Endodermal cell (in vitro differentiated cells): ENCODE data around the gene CTIF. TPM values are rescaled to one million over a fixed set of nuclear protein-coding genes. Genes with fewer than 3 reads are reported as not detected.

ENCODE experiments used
- DNase-seq: peaks from one replicate; pipeline ENCODE4 v3.0.0-alpha.2; 2017
- H3K27ac ChIP-seq: 2 replicates; pipeline ENCODE4 v1.5.1; 2013; ENCODE audit warnings: mild to moderate bottlenecking, low read depth, low read length, moderate library complexity
- H3K27me3 ChIP-seq: 2 replicates; pipeline ENCODE4 v1.6.1; 2013; ENCODE audit warnings: mild to moderate bottlenecking, low read length, moderate library complexity; ENCODE audit not compliant: insufficient read depth, control insufficient read depth, poor library complexity, severe bottlenecking
- H3K36me3 ChIP-seq: 2 replicates; pipeline ENCODE4 v1.7.0; 2013; ENCODE audit warnings: mild to moderate bottlenecking, low read length, moderate library complexity; ENCODE audit not compliant: control insufficient read depth, insufficient read depth
- H3K4me1 ChIP-seq: one replicate; pipeline ENCODE4 v1.7.0; 2013; ENCODE audit warnings: low read length; ENCODE audit not compliant: control insufficient read depth, insufficient read depth
- H3K4me3 ChIP-seq: 2 replicates; pipeline ENCODE4 v1.5.1; 2013; ENCODE audit warnings: mild to moderate bottlenecking, low read length, moderate library complexity
- H3K9ac ChIP-seq: 2 replicates; pipeline ENCODE4 v1.6.1; 2013; ENCODE audit warnings: mild to moderate bottlenecking, low read length, moderate library complexity; ENCODE audit not compliant: poor library complexity, severe bottlenecking; ENCODE audit errors: extremely low read depth
- H3K9me3 ChIP-seq: 2 replicates; pipeline ENCODE4 v1.6.1; 2013; ENCODE audit warnings: mild to moderate bottlenecking, low read length, moderate library complexity; ENCODE audit not compliant: control insufficient read depth
- H3K27ac Mint-ChIP-seq: 2 replicates; pipeline ENCODE4 v1.8.0; 2020; ENCODE audit warnings: mixed read lengths
- H3K27me3 Mint-ChIP-seq: 2 replicates; pipeline ENCODE4 v1.8.0; 2021; ENCODE audit warnings: mild to moderate bottlenecking, mixed read lengths; ENCODE audit not compliant: insufficient read depth
- H3K36me3 Mint-ChIP-seq: 2 replicates; pipeline ENCODE4 v1.8.0; 2020; ENCODE audit warnings: low read depth, mixed read lengths
- H3K4me1 Mint-ChIP-seq: 2 replicates; pipeline ENCODE4 v1.8.0; 2020; ENCODE audit warnings: mixed read lengths
- H3K4me3 Mint-ChIP-seq: 2 replicates; pipeline ENCODE4 v1.8.0; 2020; ENCODE audit warnings: mild to moderate bottlenecking, moderate library complexity, mixed read lengths
- H3K9me3 Mint-ChIP-seq: 2 replicates; pipeline ENCODE4 v1.8.0; 2020; ENCODE audit warnings: mild to moderate bottlenecking, mixed read lengths
- WGBS, 2 experiments: methylation state at CpG; one replicate each; pipeline versions ENCODE4 v1.1.5 to v1.1.7; 2013; ENCODE audit warnings: missing lambda C conversion rate in 2 of 2, mixed read lengths in 1 of 2; ENCODE audit not compliant: insufficient coverage in 1 of 2, insufficient read length in 1 of 2; 5-methylcytosine and 5-hydroxymethylcytosine counted together
- total RNA-seq, 2 donors: library from RNA; stranded (reverse); fragmentation: NEBNext Ultra II Directional in 1 of 2; extraction: Animal tissue kit (Norgen Biotek cat#: 25700) in 1 of 2; gene quantifications; 2 replicates in 1 of 2; 3 replicates in 1 of 2; pipeline ENCODE4 v1.2.1, GENCODE V29; 2021
- TF ChIP-seq, protein P1 (sequence below): fragments of 200-600 bp; sonication (generic); conservative IDR thresholded peaks from 2 replicates; pipeline ENCODE4 v1.5.0; 2021; ENCODE audit warnings: antibody characterized with exemption, mild to moderate bottlenecking

CTIF gene
- total RNA-seq, 2 donors from 2014 or later, result 33.8 to 41.6 TPM

- Histone ChIP-seq H3K9me3 (no peaks in the 10 kb centered on the region), H3K27me3 (no peaks in the 10 kb centered on the region), H3K36me3 (peaks cover 4% of the 10 kb centered on the region), H3K27ac (peak overlapping the region; percentile 56), H3K4me1 (peaks cover 5% of the 10 kb centered on the region), H3K9ac (peak overlapping the region; percentile 62), H3K4me3 (peak overlapping the region; percentile 91)
- H3K27me3 Mint-ChIP-seq, result peaks cover 2% of the 10 kb centered on the region
- peak; percentile 85 for DNase-seq
- TF ChIP-seq, protein P1, sequence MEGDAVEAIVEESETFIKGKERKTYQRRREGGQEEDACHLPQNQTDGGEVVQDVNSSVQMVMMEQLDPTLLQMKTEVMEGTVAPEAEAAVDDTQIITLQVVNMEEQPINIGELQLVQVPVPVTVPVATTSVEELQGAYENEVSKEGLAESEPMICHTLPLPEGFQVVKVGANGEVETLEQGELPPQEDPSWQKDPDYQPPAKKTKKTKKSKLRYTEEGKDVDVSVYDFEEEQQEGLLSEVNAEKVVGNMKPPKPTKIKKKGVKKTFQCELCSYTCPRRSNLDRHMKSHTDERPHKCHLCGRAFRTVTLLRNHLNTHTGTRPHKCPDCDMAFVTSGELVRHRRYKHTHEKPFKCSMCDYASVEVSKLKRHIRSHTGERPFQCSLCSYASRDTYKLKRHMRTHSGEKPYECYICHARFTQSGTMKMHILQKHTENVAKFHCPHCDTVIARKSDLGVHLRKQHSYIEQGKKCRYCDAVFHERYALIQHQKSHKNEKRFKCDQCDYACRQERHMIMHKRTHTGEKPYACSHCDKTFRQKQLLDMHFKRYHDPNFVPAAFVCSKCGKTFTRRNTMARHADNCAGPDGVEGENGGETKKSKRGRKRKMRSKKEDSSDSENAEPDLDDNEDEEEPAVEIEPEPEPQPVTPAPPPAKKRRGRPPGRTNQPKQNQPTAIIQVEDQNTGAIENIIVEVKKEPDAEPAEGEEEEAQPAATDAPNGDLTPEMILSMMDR, result no peak
- peak overlapping the region; percentile 74 for H3K27ac Mint-ChIP-seq
- H3K36me3 Mint-ChIP-seq, result no peaks in the 10 kb centered on the region
- H3K4me1 Mint-ChIP-seq, result peaks cover 29% of the 10 kb centered on the region
- 0% methylated on average over 26 to 70 of the region's 70 CpGs for WGBS, 2 experiments
- no peaks in the 10 kb centered on the region for H3K9me3 Mint-ChIP-seq
- H3K4me3 Mint-ChIP-seq, result peak overlapping the region; percentile 73
Observed at GRCh38 chr18:48539406-48540250, 797 bp downstream of the CTIF start.

DNA sequence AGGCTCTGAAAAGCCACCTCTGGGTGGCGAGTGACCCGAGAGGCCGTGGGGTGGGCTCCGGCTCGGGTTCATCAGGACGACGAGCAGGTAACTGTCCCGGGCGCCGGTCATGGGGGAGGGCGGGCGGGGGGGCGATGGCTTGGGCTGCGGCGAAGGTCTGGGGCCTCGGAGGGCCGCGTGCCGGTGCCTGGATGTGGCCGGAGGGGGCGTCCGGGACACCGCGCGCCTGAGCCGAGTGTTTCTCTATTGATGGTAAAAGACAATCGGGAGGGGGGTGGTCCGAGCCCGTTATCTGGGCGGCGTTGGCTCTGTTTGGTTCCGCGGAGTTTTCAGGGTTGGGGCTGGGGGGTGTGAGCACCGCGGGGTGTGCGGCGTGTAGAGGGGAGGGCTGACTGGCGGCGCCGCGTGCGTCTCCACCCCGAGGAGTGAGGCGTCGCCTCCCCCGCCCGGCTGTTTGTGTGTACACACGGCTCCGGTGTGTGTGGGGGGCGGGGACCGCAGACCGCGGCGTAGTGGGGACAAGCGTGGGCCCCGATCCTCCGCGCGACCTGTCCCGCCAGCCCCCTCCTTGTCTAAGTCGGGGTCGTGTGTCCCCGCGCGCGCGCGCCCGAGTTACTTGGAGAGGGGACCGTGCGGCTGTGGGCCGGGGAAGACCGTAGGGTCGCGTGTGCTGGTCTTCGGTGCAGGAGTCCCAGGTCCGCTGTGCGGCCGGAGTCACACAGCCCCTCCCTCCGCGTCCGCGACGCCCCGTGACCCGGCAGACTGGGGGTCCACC, 1.6 kb downstream of the CTIF start:
- Histone ChIP-seq H3K27ac (no peak overlapping the region), H3K9ac (peak overlapping the region; percentile 65)

More for the DNA sequence above, 1.6 kb downstream of the CTIF start:
- H3K36me3 Mint-ChIP-seq, result no peaks in the 10 kb centered on the region
- TF ChIP-seq, protein P1, result peak; percentile 60
- Histone ChIP-seq H3K4me1 (peaks cover 9% of the 10 kb centered on the region), H3K9me3 (no peaks in the 10 kb centered on the region), H3K27me3 (no peaks in the 10 kb centered on the region), H3K36me3 (peaks cover 4% of the 10 kb centered on the region), H3K4me3 (peak overlapping the region; percentile 91)
- no peaks in the 10 kb centered on the region for H3K9me3 Mint-ChIP-seq
- H3K4me1 Mint-ChIP-seq, result peaks cover 36% of the 10 kb centered on the region
- DNase-seq, result peak; percentile 89
- peak overlapping the region; percentile 64 for H3K27ac Mint-ChIP-seq
- H3K4me3 Mint-ChIP-seq, result peak overlapping the region; percentile 73
- WGBS, 2 experiments, result 0% methylated on average over 24 to 86 of the region's 86 CpGs
- peaks cover 2% of the 10 kb centered on the region for H3K27me3 Mint-ChIP-seq
